Mesenchymal stem cell (in vitro differentiated cells and primary cell): Measurements from ENCODE around the gene BCO1.

Experiments
- DNase-seq: peaks from one replicate; pipeline ENCODE4 v3.0.0-alpha.2; 2013
- H2AFZ ChIP-seq: one replicate; pipeline ENCODE4 v1.6.1; 2013; ENCODE audit warnings: low read depth, mild to moderate bottlenecking, control low read depth, inconsistent platforms, low read length, moderate library complexity
- H2AK5ac ChIP-seq: 2 replicates; pipeline ENCODE4 v1.6.1; 2013; ENCODE audit warnings: low read length, moderate library complexity, mild to moderate bottlenecking, inconsistent platforms; ENCODE audit not compliant: severe bottlenecking
- H2BK120ac ChIP-seq: one replicate; pipeline ENCODE4 v1.6.1; 2013; ENCODE audit warnings: low read depth, mild to moderate bottlenecking, inconsistent platforms, low read length, moderate library complexity
- H2BK12ac ChIP-seq, 2 experiments: one replicate each; pipeline ENCODE4 v1.6.1; 2013; ENCODE audit warnings: inconsistent platforms in 2 of 2, low read length in 2 of 2, mild to moderate bottlenecking in 2 of 2, moderate library complexity in 2 of 2, control low read depth in 1 of 2
- H2BK15ac ChIP-seq: one replicate; pipeline ENCODE4 v1.6.1; 2013; ENCODE audit warnings: mild to moderate bottlenecking, low read depth, inconsistent platforms; ENCODE audit not compliant: poor library complexity, severe bottlenecking
- H2BK5ac ChIP-seq: 2 replicates; pipeline ENCODE4 v1.6.1; 2013; ENCODE audit warnings: low read depth, mild to moderate bottlenecking, low read length, control low read depth, inconsistent platforms; ENCODE audit not compliant: poor library complexity, severe bottlenecking
- H3K14ac ChIP-seq, 2 experiments: one replicate each; pipeline ENCODE4 v1.6.1; 2013; ENCODE audit warnings: inconsistent platforms in 2 of 2, low read length in 2 of 2, control low read depth in 1 of 2, mild to moderate bottlenecking in 1 of 2, moderate library complexity in 1 of 2
- H3K18ac ChIP-seq, 2 experiments: one replicate each; pipeline ENCODE4 v1.6.1; 2013; ENCODE audit warnings: inconsistent platforms in 2 of 2, low read length in 2 of 2, control low read depth in 1 of 2, low read depth in 1 of 2, mild to moderate bottlenecking in 1 of 2
- H3K23ac ChIP-seq, 2 experiments: one replicate each; pipeline ENCODE4 v1.6.1; 2013; ENCODE audit warnings: inconsistent platforms in 2 of 2, low read length in 2 of 2, mild to moderate bottlenecking in 2 of 2, moderate library complexity in 2 of 2, control low read depth in 1 of 2
- H3K27ac ChIP-seq: 2 replicates; pipeline ENCODE4 v1.5.1; 2013; ENCODE audit warnings: mild to moderate bottlenecking, moderate library complexity, low read length, control low read depth, inconsistent platforms; ENCODE audit not compliant: poor library complexity, severe bottlenecking
- H3K27me3 ChIP-seq, 2 experiments: 2 replicates each; pipeline versions ENCODE4 v1.6.1 to v1.7.0; 2013; ENCODE audit warnings: low read length in 2 of 2, mild to moderate bottlenecking in 2 of 2, moderate library complexity in 2 of 2, control low read depth in 1 of 2, inconsistent platforms in 1 of 2; ENCODE audit not compliant: control insufficient read depth in 1 of 2, insufficient read depth in 1 of 2
- H3K36me3 ChIP-seq, 2 experiments: 2 replicates each; pipeline versions ENCODE4 v1.6.1 to v1.7.0; 2013; ENCODE audit warnings: low read length in 2 of 2, control low read depth in 1 of 2, inconsistent platforms in 1 of 2, low read depth in 1 of 2, mild to moderate bottlenecking in 1 of 2; ENCODE audit not compliant: insufficient read depth in 2 of 2, control insufficient read depth in 1 of 2
- H3K4ac ChIP-seq, 2 experiments: one replicate each; pipeline ENCODE4 v1.6.1; 2013; ENCODE audit warnings: inconsistent platforms in 2 of 2, low read length in 2 of 2, mild to moderate bottlenecking in 2 of 2, moderate library complexity in 2 of 2, control low read depth in 1 of 2, low read depth in 1 of 2
- H3K4me1 ChIP-seq: 2 replicates; pipeline ENCODE4 v1.6.1; 2013; ENCODE audit warnings: low read depth, low read length, control low read depth; ENCODE audit not compliant: control insufficient read depth, insufficient read depth
- H3K4me2 ChIP-seq: 2 replicates; pipeline ENCODE4 v1.6.1; 2013; ENCODE audit warnings: low read length, mild to moderate bottlenecking, inconsistent platforms; ENCODE audit not compliant: poor library complexity, severe bottlenecking
- H3K4me3 ChIP-seq, 2 experiments: 2 replicates each; pipeline versions ENCODE4 v1.5.1 to v1.7.0; 2013; ENCODE audit warnings: low read length in 2 of 2, mild to moderate bottlenecking in 2 of 2, control low read depth in 1 of 2, low read depth in 1 of 2; ENCODE audit not compliant: insufficient read depth in 1 of 2
- H3K79me1 ChIP-seq: replicated peaks from 2 replicates; pipeline ENCODE4 v1.6.1; 2013; ENCODE audit warnings: mild to moderate bottlenecking, control low read depth, low read length, inconsistent platforms; ENCODE audit not compliant: poor library complexity, severe bottlenecking
- H3K9ac ChIP-seq: 2 replicates; pipeline ENCODE4 v1.7.0; 2013; ENCODE audit warnings: mild to moderate bottlenecking, low read length, moderate library complexity
- H3K9me3 ChIP-seq: 2 replicates; pipeline ENCODE4 v1.7.0; 2013; ENCODE audit warnings: mild to moderate bottlenecking, low read length; ENCODE audit not compliant: control insufficient read depth
- H4K8ac ChIP-seq: one replicate; pipeline ENCODE4 v1.6.1; 2013; ENCODE audit warnings: inconsistent platforms, mild to moderate bottlenecking, low read length, moderate library complexity
- H4K91ac ChIP-seq: one replicate; pipeline ENCODE4 v1.6.1; 2013; ENCODE audit warnings: mild to moderate bottlenecking, low read length, inconsistent platforms
- WGBS: methylation state at CpG from one replicate; pipeline ENCODE4 v1.1.7; 2013; ENCODE audit warnings: mixed read lengths; 5-methylcytosine and 5-hydroxymethylcytosine counted together

BCO1 gene

DNA sequence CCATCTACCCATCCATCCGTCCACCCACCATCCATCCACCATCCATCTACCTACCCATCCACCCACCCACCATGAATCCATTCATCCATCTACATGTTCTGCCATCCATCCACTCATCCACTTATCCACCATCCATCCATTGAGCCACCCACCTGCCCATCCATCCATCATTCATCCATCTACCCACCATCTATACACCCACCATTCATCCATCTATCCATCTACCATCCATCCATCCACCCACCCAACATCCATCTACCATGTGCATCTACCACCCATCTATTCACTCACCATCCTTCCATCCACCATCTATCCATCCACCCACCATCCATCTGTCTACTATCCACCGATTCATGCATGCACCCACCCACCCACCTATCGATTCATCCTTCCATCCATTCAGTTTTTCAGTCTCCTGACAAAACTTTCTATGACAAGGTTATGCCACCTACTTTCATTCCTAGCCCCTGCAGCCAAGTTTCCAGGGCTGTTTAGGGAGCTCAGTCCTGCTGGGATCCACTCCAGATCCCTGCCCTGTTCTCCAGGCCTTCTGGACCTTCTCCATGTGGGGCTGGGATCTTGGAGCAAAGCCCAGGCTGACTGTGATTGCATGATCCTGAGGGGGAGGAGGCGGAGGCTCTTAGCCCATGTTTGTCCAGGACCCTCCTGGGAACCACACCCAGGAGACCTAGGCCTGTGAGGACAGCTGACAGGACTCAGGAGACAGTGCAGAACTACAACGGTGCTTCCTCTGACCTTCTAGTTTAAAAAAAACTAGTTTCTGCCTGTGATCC is 27.4 kb downstream of the BCO1 start:
- H2BK15ac ChIP-seq = no peak overlapping the region
- WGBS = 72% methylated on average over 5 of the region's 5 CpGs
- no peak overlapping the region for H3K4ac ChIP-seq
- H3K4me1 ChIP-seq = peaks cover 2% of the 10 kb centered on the region
- H3K9ac ChIP-seq = no peak overlapping the region
- H4K91ac ChIP-seq = no peak overlapping the region
- H2BK120ac ChIP-seq = no peak overlapping the region
- no peaks in the 10 kb centered on the region for H3K9me3 ChIP-seq
- H3K4me2 ChIP-seq = no peak overlapping the region
- H3K36me3 ChIP-seq = peaks cover 0 to 10% of the 10 kb centered on the region in 2 experiments
- no peak for DNase-seq
- no peak overlapping the region for H2BK5ac ChIP-seq
- no peak overlapping the region for H2BK12ac ChIP-seq
- no peak overlapping the region for H3K23ac ChIP-seq
- H2AFZ ChIP-seq = no peak overlapping the region
- no peak overlapping the region for H3K27ac ChIP-seq
- peak overlapping the region in 1 of 2 experiments; percentile 35 for H3K14ac ChIP-seq
- H4K8ac ChIP-seq = no peak overlapping the region
- H2AK5ac ChIP-seq = no peak overlapping the region
- H3K18ac ChIP-seq = no peak overlapping the region
- H3K4me3 ChIP-seq = no peak overlapping the region
- peaks cover 0 to 8% of the 10 kb centered on the region in 2 experiments for H3K27me3 ChIP-seq
- H3K79me1 ChIP-seq = no peaks in the 10 kb centered on the region

DNA sequence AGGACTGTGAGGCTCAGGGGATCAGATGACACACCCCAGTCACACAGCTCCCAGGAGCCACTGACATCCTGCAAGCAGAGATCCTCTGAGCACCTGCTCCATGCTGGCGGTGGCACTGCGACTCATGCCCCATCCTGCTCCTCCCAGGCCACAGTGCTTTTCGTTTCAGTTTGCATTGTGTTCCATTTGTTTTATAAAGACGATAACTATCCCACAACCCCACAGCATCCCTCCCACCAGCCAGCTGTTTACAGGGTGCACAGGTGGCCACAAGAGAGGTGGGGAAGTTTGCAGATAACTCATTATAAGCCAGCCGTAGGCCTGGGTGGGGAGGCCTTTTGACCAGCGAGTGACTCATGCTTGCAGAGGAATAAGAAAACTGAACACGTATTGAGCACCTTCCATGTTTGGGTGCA is 28.2 kb downstream of the BCO1 start:
- Histone ChIP-seq H2BK15ac (no peak overlapping the region), H2AK5ac (no peak overlapping the region), H4K8ac (no peak overlapping the region), H2BK5ac (no peak overlapping the region), H3K4me1 (peaks cover 2% of the 10 kb centered on the region), H3K36me3 (peaks cover 0 to 10% of the 10 kb centered on the region in 2 experiments), H2BK120ac (no peak overlapping the region), H3K4me2 (no peak overlapping the region), H3K14ac (no peak overlapping the region), H3K4me3 (no peak overlapping the region), H4K91ac (no peak overlapping the region), H3K27ac (no peak overlapping the region), H3K27me3 (peaks cover 0 to 5% of the 10 kb centered on the region in 2 experiments), H2AFZ (no peak overlapping the region), H3K18ac (no peak overlapping the region), H3K9me3 (no peaks in the 10 kb centered on the region), H3K23ac (no peak overlapping the region), H3K79me1 (no peaks in the 10 kb centered on the region), H2BK12ac (no peak overlapping the region), H3K4ac (no peak overlapping the region), H3K9ac (no peak overlapping the region)
- DNase-seq = no peak
- WGBS = 88% methylated on average over 7 of the region's 7 CpGs

DNA sequence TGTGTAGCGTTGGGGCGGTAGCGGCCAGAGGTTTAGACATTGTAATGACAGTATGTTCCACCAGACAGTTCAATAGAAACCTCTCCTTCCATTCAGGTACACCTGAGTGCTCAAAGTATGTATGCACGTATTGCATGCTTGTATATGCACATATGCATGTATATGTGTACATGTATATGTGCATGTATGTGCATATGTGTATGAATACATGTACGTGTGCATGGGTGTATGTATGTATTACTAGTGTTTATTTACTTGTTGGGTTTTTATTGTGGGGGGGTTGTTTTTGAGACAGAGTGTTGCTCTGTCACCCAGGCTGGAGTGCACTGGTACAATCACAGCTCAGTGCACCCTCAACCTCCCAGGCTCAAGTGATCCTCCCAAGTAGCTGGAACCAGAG is 30.0 kb downstream of the BCO1 start:
- Histone ChIP-seq H3K4me2 (no peak overlapping the region), H3K9ac (no peak overlapping the region), H3K9me3 (no peaks in the 10 kb centered on the region), H2BK15ac (no peak overlapping the region), H4K91ac (no peak overlapping the region), H2BK5ac (no peak overlapping the region), H3K23ac (no peak overlapping the region), H4K8ac (no peak overlapping the region), H3K79me1 (no peaks in the 10 kb centered on the region), H3K27me3 (peaks cover 0 to 5% of the 10 kb centered on the region in 2 experiments), H3K4ac (no peak overlapping the region), H2AK5ac (no peak overlapping the region), H2BK120ac (no peak overlapping the region), H3K14ac (no peak overlapping the region), H3K4me3 (no peak overlapping the region), H2AFZ (no peak overlapping the region), H3K18ac (no peak overlapping the region), H3K27ac (no peak overlapping the region), H2BK12ac (no peak overlapping the region), H3K36me3 (peaks cover 0 to 6% of the 10 kb centered on the region in 2 experiments), H3K4me1 (peaks cover 2% of the 10 kb centered on the region)
- 91% methylated on average over 5 of the region's 5 CpGs for WGBS
- no peak for DNase-seq

DNA sequence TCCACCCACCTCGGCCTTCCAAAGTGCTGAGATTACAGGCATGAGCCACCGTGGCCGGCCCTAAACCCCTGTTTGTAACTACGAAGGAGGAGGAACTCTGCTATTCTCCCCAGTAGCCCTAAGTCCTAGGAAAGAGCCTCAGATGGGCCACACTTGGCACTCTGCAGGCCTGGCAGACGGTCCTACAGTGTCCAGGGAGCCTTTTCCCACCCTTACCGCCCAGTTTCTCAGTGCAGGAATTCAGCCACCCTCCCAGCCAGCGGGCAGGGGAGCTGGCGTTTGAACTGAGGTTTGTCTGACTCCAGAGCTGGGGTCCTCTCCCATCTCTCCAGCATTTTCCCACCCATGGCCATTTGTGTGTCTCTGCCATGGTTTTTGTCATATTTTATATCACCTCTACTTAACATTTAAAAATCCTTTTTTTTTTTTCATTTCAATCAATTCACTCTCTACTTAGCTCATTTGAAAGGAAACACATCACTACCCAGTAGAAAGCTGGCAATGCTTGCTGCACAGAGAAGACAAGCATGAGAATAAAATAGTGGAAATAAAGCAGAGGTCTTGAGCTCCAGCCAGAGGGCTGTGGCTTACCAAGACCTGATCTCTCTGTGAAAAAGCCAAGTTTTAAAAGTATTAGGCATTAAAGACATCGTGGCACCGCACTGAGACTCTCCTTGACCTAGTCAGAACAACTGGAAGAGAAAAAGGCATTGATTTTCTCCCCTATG is 34.9 kb downstream of the BCO1 start:
- H3K27ac ChIP-seq = no peak overlapping the region
- no peak overlapping the region for H3K14ac ChIP-seq
- no peak overlapping the region for H3K4me2 ChIP-seq
- no peak overlapping the region for H3K23ac ChIP-seq
- DNase-seq = no peak
- H3K9ac ChIP-seq = no peak overlapping the region
- 82% methylated on average over 10 of the region's 10 CpGs for WGBS
- no peak overlapping the region for H3K4me3 ChIP-seq
- H2AK5ac ChIP-seq = no peak overlapping the region
- H2BK5ac ChIP-seq = no peak overlapping the region
- no peaks in the 10 kb centered on the region for H3K36me3 ChIP-seq
- H2BK120ac ChIP-seq = no peak overlapping the region
- H3K9me3 ChIP-seq = no peaks in the 10 kb centered on the region
- no peak overlapping the region for H4K8ac ChIP-seq
- no peak overlapping the region for H4K91ac ChIP-seq
- no peak overlapping the region for H3K18ac ChIP-seq
- H3K4me1 ChIP-seq = no peaks in the 10 kb centered on the region
- H2AFZ ChIP-seq = no peak overlapping the region
- H3K4ac ChIP-seq = no peak overlapping the region
- no peak overlapping the region for H2BK15ac ChIP-seq
- H3K79me1 ChIP-seq = no peaks in the 10 kb centered on the region
- H3K27me3 ChIP-seq = peaks cover 0 to 5% of the 10 kb centered on the region in 2 experiments
- H2BK12ac ChIP-seq = no peak overlapping the region
